OCI-LY1 (cell line): ENCODE measurements around the gene STX18.

Source experiments
- H2AFZ ChIP-seq: fragments of 200-600 bp; sonication (generic), shearing (Covaris generic); 2 replicates; pipeline ENCODE4 v1.6.0; 2014; ENCODE audit warnings: antibody characterized with exemption, mild to moderate bottlenecking, low read length
- H3F3A ChIP-seq: fragments of 200-600 bp; sonication (generic), shearing (Covaris generic); 2 replicates; pipeline ENCODE4 v1.6.0; 2014; ENCODE audit warnings: mild to moderate bottlenecking, antibody characterized with exemption, low read length, moderate library complexity; ENCODE audit not compliant: insufficient read depth
- H3K27ac ChIP-seq: fragments of 200-600 bp; sonication (generic); 2 replicates; pipeline ENCODE4 v1.5.1; 2014; ENCODE audit warnings: low read length, mixed run types, mild to moderate bottlenecking, low read depth; ENCODE audit not compliant: poor library complexity, severe bottlenecking
- H3K27me3 ChIP-seq: fragments of 200-600 bp; sonication (generic); 2 replicates; pipeline ENCODE4 v1.6.0; 2014; ENCODE audit warnings: antibody characterized with exemption, mild to moderate bottlenecking, low read length, moderate library complexity; ENCODE audit not compliant: insufficient read depth
- H3K36me3 ChIP-seq: fragments of 200-600 bp; sonication (generic); 2 replicates; pipeline ENCODE4 v1.6.1; 2014; ENCODE audit warnings: mild to moderate bottlenecking, antibody characterized with exemption, low read length, moderate library complexity, mixed read lengths; ENCODE audit not compliant: insufficient read depth
- H3K4me1 ChIP-seq: fragments of 200-600 bp; sonication (generic); 2 replicates; pipeline ENCODE4 v1.5.1; 2014; ENCODE audit warnings: mild to moderate bottlenecking, low read length, moderate library complexity; ENCODE audit not compliant: insufficient read depth, severe bottlenecking
- H3K4me2 ChIP-seq: fragments of 200-600 bp; sonication (generic), shearing (Covaris generic); 2 replicates; pipeline ENCODE4 v1.6.1; 2014; ENCODE audit warnings: low read length
- H3K4me3 ChIP-seq: fragments of 200-600 bp; sonication (generic); 2 replicates; pipeline ENCODE4 v1.5.1; 2014; ENCODE audit warnings: low read length, low read depth, mild to moderate bottlenecking, mixed read lengths; ENCODE audit not compliant: poor library complexity, severe bottlenecking
- H3K79me2 ChIP-seq: fragments of 200-600 bp; shearing (Covaris generic); 2 replicates; pipeline ENCODE4 v1.6.1; 2016; ENCODE audit warnings: mixed run types, low read length, mixed read lengths; ENCODE audit not compliant: insufficient read depth
- H3K9ac ChIP-seq: fragments of 200-600 bp; sonication (generic), shearing (Covaris generic); 2 replicates; pipeline ENCODE4 v1.6.1; 2014; ENCODE audit warnings: mild to moderate bottlenecking, low read length, mixed read lengths
- H3K9me2 ChIP-seq: fragments of 200-600 bp; sonication (generic), shearing (Covaris generic); 2 replicates; pipeline ENCODE4 v1.6.1; 2014; ENCODE audit warnings: low read depth, mild to moderate bottlenecking, low read length, mixed read lengths
- H3K9me3 ChIP-seq: fragments of 200-600 bp; shearing (Covaris generic); 2 replicates; pipeline ENCODE4 v1.6.1; 2014; ENCODE audit warnings: low read length, mixed read lengths
- H4K20me1 ChIP-seq: fragments of 200-600 bp; sonication (generic), shearing (Covaris generic); 2 replicates; pipeline ENCODE4 v1.6.0; 2016; ENCODE audit warnings: mild to moderate bottlenecking, low read length; ENCODE audit not compliant: insufficient read depth
- CTCF ChIP-seq: fragments of 200-600 bp; sonication (generic), shearing (Covaris generic); IDR thresholded peaks from 2 replicates; pipeline ENCODE4 v1.5.1; 2017; ENCODE audit warnings: mild to moderate bottlenecking, antibody characterized with exemption, low read length, moderate library complexity, mixed read lengths
- EZH2 ChIP-seq: fragments of 200-600 bp; sonication (generic), shearing (Covaris generic); IDR thresholded peaks from 2 replicates; pipeline ENCODE4 v1.8.0; 2017; ENCODE audit warnings: borderline replicate concordance, mixed run types, mild to moderate bottlenecking, antibody characterized with exemption, low read length, moderate library complexity, mixed read lengths

Gene STX18

GRCh38 chr4:4532371-4533154 lies 9.3 kb downstream of the STX18 start:
- Histone ChIP-seq H3K9me3 (no peaks in the 10 kb centered on the region), H3K9ac (no peak overlapping the region), H3K27me3 (no peaks in the 10 kb centered on the region), H3F3A (no peaks in the 10 kb centered on the region), H3K9me2 (no peaks in the 10 kb centered on the region), H3K79me2 (peaks cover 16% of the 10 kb centered on the region; the same call in 1 of the 2 replicates), H3K36me3 (no peaks in the 10 kb centered on the region), H3K4me1 (no peaks in the 10 kb centered on the region), H3K27ac (no peak overlapping the region), H2AFZ (no peak overlapping the region), H4K20me1 (no peaks in the 10 kb centered on the region), H3K4me3 (no peak overlapping the region), H3K4me2 (no peak overlapping the region)
- TF ChIP-seq EZH2: no peak
- no peak for TF ChIP-seq CTCF

- H3F3A ChIP-seq: no peaks in the 10 kb centered on the region
- H3K79me2 ChIP-seq: peaks cover 1% of the 10 kb centered on the region; the same call in 1 of the 2 replicates
- H3K27me3 ChIP-seq: no peaks in the 10 kb centered on the region
- H3K4me2 ChIP-seq: no peak overlapping the region
- TF ChIP-seq EZH2 (no peak), CTCF (no peak)
- no peak overlapping the region for H3K4me3 ChIP-seq
- H3K9me3 ChIP-seq: no peaks in the 10 kb centered on the region
- no peaks in the 10 kb centered on the region for H3K36me3 ChIP-seq
- H3K27ac ChIP-seq: no peak overlapping the region
- H4K20me1 ChIP-seq: no peaks in the 10 kb centered on the region
- H3K9ac ChIP-seq: no peak overlapping the region
- no peaks in the 10 kb centered on the region for H3K9me2 ChIP-seq
- H3K4me1 ChIP-seq: peaks cover 9% of the 10 kb centered on the region
- no peak overlapping the region for H2AFZ ChIP-seq
Measured at GRCh38 chr4:4529392-4529791, 12.5 kb downstream of the STX18 start.

- Histone ChIP-seq H2AFZ (no peak overlapping the region), H4K20me1 (no peaks in the 10 kb centered on the region), H3K4me3 (no peak overlapping the region), H3K36me3 (no peaks in the 10 kb centered on the region), H3K79me2 (no peaks in the 10 kb centered on the region), H3K9ac (no peak overlapping the region), H3K4me1 (peaks cover 16% of the 10 kb centered on the region), H3F3A (no peaks in the 10 kb centered on the region), H3K9me2 (no peaks in the 10 kb centered on the region), H3K9me3 (no peaks in the 10 kb centered on the region), H3K4me2 (no peak overlapping the region), H3K27ac (no peak overlapping the region), H3K27me3 (no peaks in the 10 kb centered on the region)
- TF ChIP-seq EZH2: no peak
- no peak for TF ChIP-seq CTCF
Measured at GRCh38 chr4:4526401-4526800, 15.4 kb downstream of the STX18 start.
